GM18867 (cell line): ENCODE results near the gene KCNA1.

Experiments used
- ATAC-seq: cut with Tn5 transposase; IDR thresholded peaks from one replicate; pipeline ENCODE4 v1.9.1; 2021; ENCODE audit warnings: mild to moderate bottlenecking, moderate library complexity; ENCODE audit not compliant: unreplicated experiment

The KCNA1 gene

GRCh38 chr12:4910502-4911315 is 1.0 kb downstream of the KCNA1 start:
- ATAC-seq = no peak

- no peak for ATAC-seq
Measured at GRCh38 chr12:4911316-4911994, 1.8 kb downstream of the KCNA1 start.

GRCh38 chr12:4914720-4915119 is 5.0 kb downstream of the KCNA1 start:
- ATAC-seq = no peak

GRCh38 chr12:4915752-4916151 is 6.0 kb downstream of the KCNA1 start:
- no peak for ATAC-seq

GRCh38 chr12:4918950-4919660 is 9.4 kb downstream of the KCNA1 start:
- ATAC-seq = no peak

GRCh38 chr12:4932576-4932975 is 22.9 kb downstream of the KCNA1 start:
- no peak for ATAC-seq

GRCh38 chr12:4933411-4933810 is 23.7 kb downstream of the KCNA1 start:
- ATAC-seq = no peak

- no peak for ATAC-seq
Measured at GRCh38 chr12:4934407-4935035, 24.8 kb downstream of the KCNA1 start.

GRCh38 chr12:4938900-4939299 is 29.2 kb downstream of the KCNA1 start:
- ATAC-seq = no peak

GRCh38 chr12:4939418-4940023 is 29.8 kb downstream of the KCNA1 start:
- no peak for ATAC-seq

- peak; percentile 88 for ATAC-seq
Measured at GRCh38 chr12:4943067-4943937, 33.6 kb downstream of the KCNA1 start.

- no peak for ATAC-seq
Measured at GRCh38 chr12:4943938-4944284, 34.2 kb downstream of the KCNA1 start.

- no peak for ATAC-seq
Measured at GRCh38 chr12:4947253-4947652, 37.5 kb downstream of the KCNA1 start.

GRCh38 chr12:4951083-4951482 is 41.4 kb downstream of the KCNA1 start:
- ATAC-seq = no peak

GRCh38 chr12:4951601-4952000 is 41.9 kb downstream of the KCNA1 start:
- no peak for ATAC-seq

- ATAC-seq = no peak
Measured at GRCh38 chr12:4954621-4955354, 45.1 kb downstream of the KCNA1 start.

- ATAC-seq = no peak
Measured at GRCh38 chr12:4956054-4956453, 46.3 kb downstream of the KCNA1 start.

- no peak for ATAC-seq
Measured at GRCh38 chr12:4956968-4957367, 47.3 kb downstream of the KCNA1 start.

- no peak for ATAC-seq
Measured at GRCh38 chr12:4957761-4958160, 48.1 kb downstream of the KCNA1 start.
